HepG2 (cell line): Measurements from ENCODE around the gene GLRX5. TPM values are rescaled to one million over a fixed set of nuclear protein-coding genes. Genes with fewer than 3 reads are reported as not detected.

Experiments used
- HNF4A ChIP-seq: sonication (generic); formaldehyde crosslinking; IDR thresholded peaks from 2 replicates; pipeline ENCODE4 v1.4.0; 2020; ENCODE audit warnings: missing genetic modification reagents
- KDM5B ChIP-seq: sonication (generic); formaldehyde crosslinking; IDR thresholded peaks from 2 replicates; pipeline ENCODE4 v1.4.0; 2020; ENCODE audit warnings: missing genetic modification reagents, mild to moderate bottlenecking, borderline replicate concordance
- MAFK ChIP-seq, 2 experiments: IDR thresholded peaks in 1 of 2; conservative IDR thresholded peaks in 1 of 2; 2 replicates each; pipeline ENCODE4 v1.6.1; 2011; ENCODE audit warnings: improper control_type of control experiment in 2 of 2, low read length in 2 of 2
- NFYB ChIP-seq: sonication (generic); formaldehyde crosslinking; IDR thresholded peaks from 2 replicates; pipeline ENCODE4 v1.4.0; 2020; ENCODE audit warnings: missing genetic modification reagents
- NR2F6 ChIP-seq, 2 experiments: IDR thresholded peaks; 2 replicates each; pipeline ENCODE4 v1.6.1; 2016; ENCODE audit warnings: antibody characterized with exemption in 1 of 2, mild to moderate bottlenecking in 1 of 2
- PITX1 ChIP-seq: sonication (generic); formaldehyde crosslinking; IDR thresholded peaks from 2 replicates; pipeline ENCODE4 v1.5.1; 2020; ENCODE audit warnings: mild to moderate bottlenecking, missing genetic modification reagents
- SAP130 ChIP-seq: IDR thresholded peaks from 2 replicates; pipeline ENCODE4 v1.6.1; 2016; ENCODE audit warnings: low read depth
- SATB2 ChIP-seq: sonication (generic); formaldehyde crosslinking; IDR thresholded peaks from 2 replicates; pipeline ENCODE4 v1.5.0; 2020; ENCODE audit warnings: missing genetic modification reagents
- SRSF4 ChIP-seq: fragments of 200-400 bp; formaldehyde crosslinking; IDR thresholded peaks from one replicate; pipeline ENCODE4 v1.6.1; 2018; ENCODE audit warnings: mild to moderate bottlenecking, low read depth, low read length, moderate library complexity; ENCODE audit not compliant: poor library complexity, severe bottlenecking
- ZNF547 ChIP-seq: sonication (generic); formaldehyde crosslinking; IDR thresholded peaks from 2 replicates; pipeline ENCODE4 v1.5.1; 2020; ENCODE audit warnings: mild to moderate bottlenecking, missing genetic modification reagents
- ZNF616 ChIP-seq: sonication (generic); formaldehyde crosslinking; IDR thresholded peaks from 2 replicates; pipeline ENCODE4 v1.5.0; 2020; ENCODE audit warnings: low read depth, mild to moderate bottlenecking, missing genetic modification reagents
- ZNF777 ChIP-seq: sonication (generic); formaldehyde crosslinking; IDR thresholded peaks from 2 replicates; pipeline ENCODE4 v1.4.0; 2020; ENCODE audit warnings: missing genetic modification reagents
- ZSCAN12 ChIP-seq: sonication (generic); formaldehyde crosslinking; IDR thresholded peaks from 2 replicates; pipeline ENCODE4 v1.9.0; 2021; ENCODE audit warnings: mild to moderate bottlenecking, missing genetic modification reagents
- polyA plus RNA-seq, 8 experiments: library from polyadenylated mRNA; depleted of rRNA in 3 of 8; stranded (reverse) in 7 of 8; unstranded in 1 of 8; fragments of >200 nt; fragmentation: Illumina TruSeq in 4 of 8; extraction: Trizol in 4 of 8; gene quantifications; 2 replicates each; pipeline versions ENCODE4 v1.2.1 to v1.2.3, GENCODE V29; 2011 to 2016; ENCODE audit warnings: low read depth in 4 of 8, missing spikeins in 1 of 8, mixed read lengths in 1 of 8; ENCODE audit not compliant: insufficient read depth in 1 of 8
- total RNA-seq, 5 experiments: library from RNA; depleted of rRNA; stranded (reverse); fragments of >200 nt; fragmentation: Illumina TruSeq; extraction: Trizol; gene quantifications; 2 replicates each; pipeline ENCODE4 v1.2.3, GENCODE V29; 2016; ENCODE audit warnings: low read depth in 1 of 5
- TF ChIP-seq, protein P1 (sequence below): sonication (generic); formaldehyde crosslinking; conservative IDR thresholded peaks from 2 replicates; pipeline ENCODE4 v1.4.0; 2020; ENCODE audit warnings: mild to moderate bottlenecking, missing genetic modification reagents, moderate library complexity
- TF ChIP-seq, protein P2 (sequence below): sonication (generic); formaldehyde crosslinking; IDR thresholded peaks from 2 replicates; pipeline ENCODE4 v1.8.1; 2022; ENCODE audit warnings: mild to moderate bottlenecking, missing genetic modification reagents
- TF ChIP-seq, protein P3 (sequence below): fragments of 450-650 bp; IDR thresholded peaks from 2 replicates; pipeline ENCODE4 v1.6.1; 2017
- TF ChIP-seq, protein P4 (sequence below): sonication (generic); formaldehyde crosslinking; IDR thresholded peaks from 2 replicates; pipeline ENCODE4 v1.5.1; 2020; ENCODE audit warnings: mild to moderate bottlenecking, missing genetic modification reagents, moderate library complexity

Gene GLRX5
- total and polyA plus RNA-seq, 2 of the 13 experiments (the other 11 are each of a cell fraction or from before 2014, with no cell fraction given), result 122 to 146 TPM

DNA sequence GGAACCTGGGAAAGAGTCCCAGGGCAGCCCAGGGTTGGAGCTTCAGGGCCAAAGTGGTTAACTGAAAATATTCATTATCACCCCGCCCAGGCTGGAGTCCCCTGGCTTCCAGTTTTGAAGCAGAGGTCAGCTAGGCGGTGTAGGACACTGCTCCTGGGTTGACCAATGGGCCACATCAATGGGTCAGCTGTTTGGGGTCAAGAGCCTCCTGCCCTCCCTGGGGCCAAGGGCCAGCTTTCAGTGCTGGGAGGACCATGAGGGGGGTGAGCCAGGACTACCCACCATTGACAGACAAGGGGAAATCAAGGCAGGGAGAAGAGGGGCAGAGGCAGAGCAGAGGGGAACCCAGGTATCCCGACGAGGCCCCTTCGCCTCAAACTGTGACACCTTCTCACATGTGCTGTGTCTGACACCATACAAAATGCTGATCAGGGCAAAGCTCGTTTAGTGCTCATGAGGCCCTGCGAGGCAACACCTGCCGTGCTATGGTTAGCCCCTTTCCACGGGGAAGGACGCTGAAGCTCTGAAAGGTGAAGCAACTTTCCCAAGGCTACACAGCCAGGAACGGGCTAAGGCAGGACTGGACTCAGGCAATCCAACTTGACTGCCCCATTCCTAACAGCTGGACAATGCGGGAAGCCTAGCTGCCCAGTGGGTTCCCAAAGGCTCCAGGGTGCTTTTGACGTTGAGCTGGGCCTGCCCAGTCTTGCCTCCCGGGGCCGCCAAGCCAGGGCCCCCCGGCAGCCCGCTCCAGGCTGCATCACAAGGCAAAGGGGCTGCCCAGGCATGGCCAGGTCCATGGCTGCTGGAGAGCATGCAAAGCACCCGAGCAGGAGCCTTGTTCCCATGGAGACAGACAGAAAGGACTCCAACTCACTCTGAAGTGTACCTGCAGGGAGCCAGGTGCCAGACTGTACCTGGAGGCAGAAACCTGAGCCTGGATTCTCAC is 20.4 kb upstream of the GLRX5 start (continued):
- TF ChIP-seq, protein P1, sequence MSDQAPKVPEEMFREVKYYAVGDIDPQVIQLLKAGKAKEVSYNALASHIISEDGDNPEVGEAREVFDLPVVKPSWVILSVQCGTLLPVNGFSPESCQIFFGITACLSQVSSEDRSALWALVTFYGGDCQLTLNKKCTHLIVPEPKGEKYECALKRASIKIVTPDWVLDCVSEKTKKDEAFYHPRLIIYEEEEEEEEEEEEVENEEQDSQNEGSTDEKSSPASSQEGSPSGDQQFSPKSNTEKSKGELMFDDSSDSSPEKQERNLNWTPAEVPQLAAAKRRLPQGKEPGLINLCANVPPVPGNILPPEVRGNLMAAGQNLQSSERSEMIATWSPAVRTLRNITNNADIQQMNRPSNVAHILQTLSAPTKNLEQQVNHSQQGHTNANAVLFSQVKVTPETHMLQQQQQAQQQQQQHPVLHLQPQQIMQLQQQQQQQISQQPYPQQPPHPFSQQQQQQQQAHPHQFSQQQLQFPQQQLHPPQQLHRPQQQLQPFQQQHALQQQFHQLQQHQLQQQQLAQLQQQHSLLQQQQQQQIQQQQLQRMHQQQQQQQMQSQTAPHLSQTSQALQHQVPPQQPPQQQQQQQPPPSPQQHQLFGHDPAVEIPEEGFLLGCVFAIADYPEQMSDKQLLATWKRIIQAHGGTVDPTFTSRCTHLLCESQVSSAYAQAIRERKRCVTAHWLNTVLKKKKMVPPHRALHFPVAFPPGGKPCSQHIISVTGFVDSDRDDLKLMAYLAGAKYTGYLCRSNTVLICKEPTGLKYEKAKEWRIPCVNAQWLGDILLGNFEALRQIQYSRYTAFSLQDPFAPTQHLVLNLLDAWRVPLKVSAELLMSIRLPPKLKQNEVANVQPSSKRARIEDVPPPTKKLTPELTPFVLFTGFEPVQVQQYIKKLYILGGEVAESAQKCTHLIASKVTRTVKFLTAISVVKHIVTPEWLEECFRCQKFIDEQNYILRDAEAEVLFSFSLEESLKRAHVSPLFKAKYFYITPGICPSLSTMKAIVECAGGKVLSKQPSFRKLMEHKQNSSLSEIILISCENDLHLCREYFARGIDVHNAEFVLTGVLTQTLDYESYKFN (CRISPR knock-in tag), result no peak
- TF ChIP-seq SATB2 (CRISPR knock-in tag), result no peak
- TF ChIP-seq NFYB (CRISPR knock-in tag), result no peak
- TF ChIP-seq, protein P2, sequence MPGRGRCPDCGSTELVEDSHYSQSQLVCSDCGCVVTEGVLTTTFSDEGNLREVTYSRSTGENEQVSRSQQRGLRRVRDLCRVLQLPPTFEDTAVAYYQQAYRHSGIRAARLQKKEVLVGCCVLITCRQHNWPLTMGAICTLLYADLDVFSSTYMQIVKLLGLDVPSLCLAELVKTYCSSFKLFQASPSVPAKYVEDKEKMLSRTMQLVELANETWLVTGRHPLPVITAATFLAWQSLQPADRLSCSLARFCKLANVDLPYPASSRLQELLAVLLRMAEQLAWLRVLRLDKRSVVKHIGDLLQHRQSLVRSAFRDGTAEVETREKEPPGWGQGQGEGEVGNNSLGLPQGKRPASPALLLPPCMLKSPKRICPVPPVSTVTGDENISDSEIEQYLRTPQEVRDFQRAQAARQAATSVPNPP (CRISPR knock-in tag), result no peak
- TF ChIP-seq ZSCAN12 (CRISPR knock-in tag), result no peak
- peak; percentile 55; the same call in 1 of the 2 replicates for TF ChIP-seq SAP130 (CRISPR knock-in tag)
- TF ChIP-seq, protein P3, sequence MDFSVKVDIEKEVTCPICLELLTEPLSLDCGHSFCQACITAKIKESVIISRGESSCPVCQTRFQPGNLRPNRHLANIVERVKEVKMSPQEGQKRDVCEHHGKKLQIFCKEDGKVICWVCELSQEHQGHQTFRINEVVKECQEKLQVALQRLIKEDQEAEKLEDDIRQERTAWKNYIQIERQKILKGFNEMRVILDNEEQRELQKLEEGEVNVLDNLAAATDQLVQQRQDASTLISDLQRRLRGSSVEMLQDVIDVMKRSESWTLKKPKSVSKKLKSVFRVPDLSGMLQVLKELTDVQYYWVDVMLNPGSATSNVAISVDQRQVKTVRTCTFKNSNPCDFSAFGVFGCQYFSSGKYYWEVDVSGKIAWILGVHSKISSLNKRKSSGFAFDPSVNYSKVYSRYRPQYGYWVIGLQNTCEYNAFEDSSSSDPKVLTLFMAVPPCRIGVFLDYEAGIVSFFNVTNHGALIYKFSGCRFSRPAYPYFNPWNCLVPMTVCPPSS, result no peak
- peak; percentile 88 for TF ChIP-seq NR2F6 (IDR thresholded peaks at IDR 0.05)
- TF ChIP-seq NR2F6 (CRISPR knock-in tag; IDR thresholded peaks at IDR 0.05), result peak; percentile 64; the same call in 1 of the 2 replicates
- no peak for TF ChIP-seq ZNF777 (CRISPR knock-in tag)
- TF ChIP-seq ZNF616 (CRISPR knock-in tag), result no peak
- TF ChIP-seq SRSF4, result no peak
- no peak for TF ChIP-seq ZNF547
- peak; percentile 34; the same call in 1 of the 2 replicates for TF ChIP-seq HNF4A (CRISPR knock-in tag)
- no peak for TF ChIP-seq PITX1
- TF ChIP-seq KDM5B (CRISPR knock-in tag), result no peak
- TF ChIP-seq MAFK (conservative IDR thresholded peaks at IDR 0.05 in 1 of 2, IDR thresholded peaks at IDR 0.05 in 1 of 2; ENCODE audit: low read length in 2 of 2), result 0 out of 4 replicates have a peak, but pooled peaks of 1 of the 2 experiments have one; percentile 0
- TF ChIP-seq, protein P4, sequence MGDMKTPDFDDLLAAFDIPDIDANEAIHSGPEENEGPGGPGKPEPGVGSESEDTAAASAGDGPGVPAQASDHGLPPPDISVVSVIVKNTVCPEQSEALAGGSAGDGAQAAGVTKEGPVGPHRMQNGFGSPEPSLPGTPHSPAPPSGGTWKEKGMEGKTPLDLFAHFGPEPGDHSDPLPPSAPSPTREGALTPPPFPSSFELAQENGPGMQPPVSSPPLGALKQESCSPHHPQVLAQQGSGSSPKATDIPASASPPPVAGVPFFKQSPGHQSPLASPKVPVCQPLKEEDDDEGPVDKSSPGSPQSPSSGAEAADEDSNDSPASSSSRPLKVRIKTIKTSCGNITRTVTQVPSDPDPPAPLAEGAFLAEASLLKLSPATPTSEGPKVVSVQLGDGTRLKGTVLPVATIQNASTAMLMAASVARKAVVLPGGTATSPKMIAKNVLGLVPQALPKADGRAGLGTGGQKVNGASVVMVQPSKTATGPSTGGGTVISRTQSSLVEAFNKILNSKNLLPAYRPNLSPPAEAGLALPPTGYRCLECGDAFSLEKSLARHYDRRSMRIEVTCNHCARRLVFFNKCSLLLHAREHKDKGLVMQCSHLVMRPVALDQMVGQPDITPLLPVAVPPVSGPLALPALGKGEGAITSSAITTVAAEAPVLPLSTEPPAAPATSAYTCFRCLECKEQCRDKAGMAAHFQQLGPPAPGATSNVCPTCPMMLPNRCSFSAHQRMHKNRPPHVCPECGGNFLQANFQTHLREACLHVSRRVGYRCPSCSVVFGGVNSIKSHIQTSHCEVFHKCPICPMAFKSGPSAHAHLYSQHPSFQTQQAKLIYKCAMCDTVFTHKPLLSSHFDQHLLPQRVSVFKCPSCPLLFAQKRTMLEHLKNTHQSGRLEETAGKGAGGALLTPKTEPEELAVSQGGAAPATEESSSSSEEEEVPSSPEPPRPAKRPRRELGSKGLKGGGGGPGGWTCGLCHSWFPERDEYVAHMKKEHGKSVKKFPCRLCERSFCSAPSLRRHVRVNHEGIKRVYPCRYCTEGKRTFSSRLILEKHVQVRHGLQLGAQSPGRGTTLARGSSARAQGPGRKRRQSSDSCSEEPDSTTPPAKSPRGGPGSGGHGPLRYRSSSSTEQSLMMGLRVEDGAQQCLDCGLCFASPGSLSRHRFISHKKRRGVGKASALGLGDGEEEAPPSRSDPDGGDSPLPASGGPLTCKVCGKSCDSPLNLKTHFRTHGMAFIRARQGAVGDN, result peak; percentile 19
